AG09319 (cell line): ENCODE data around the gene RFNG.
"Not testable (repeated sequence)": the region's sequence is repeated elsewhere in the genome, so short reads cannot be mapped to it uniquely, and the experiment has no call there.

ENCODE experiments used
- DNase-seq: peaks from one replicate; pipeline ENCODE4 v3.0.0-alpha.2; 2010; ENCODE audit warnings: low read depth; ENCODE audit errors: extremely low read depth
- CTCF ChIP-seq: IDR thresholded peaks from 2 replicates; pipeline ENCODE4 v1.5.1; 2011; ENCODE audit warnings: low read depth, mild to moderate bottlenecking, inconsistent platforms, low read length, moderate library complexity

Gene RFNG

DNA sequence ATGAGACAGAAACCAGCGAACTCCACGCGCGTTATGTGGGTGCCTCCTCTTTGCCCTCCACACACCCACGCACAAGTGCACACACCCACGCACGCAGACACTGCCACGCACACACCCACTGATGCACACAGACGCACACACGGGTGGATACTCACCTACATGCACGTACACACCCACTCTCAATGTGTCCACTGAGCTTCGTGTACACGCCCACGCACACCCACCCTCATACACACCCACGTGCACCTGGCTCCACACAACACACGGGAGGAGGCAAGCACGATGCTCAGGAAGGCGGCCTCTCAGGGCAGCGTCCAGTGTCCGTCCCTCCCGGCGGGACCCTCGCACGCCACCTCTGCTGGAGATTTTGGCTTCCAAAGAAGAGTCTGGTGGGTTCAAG, 4.2 kb downstream of the RFNG start:
- DNase-seq = no peak
- TF ChIP-seq CTCF = no peak

GRCh38 chr17:82046903-82047302, 4.7 kb downstream of the RFNG start:
- TF ChIP-seq CTCF = no peak
- no peak for DNase-seq

DNA sequence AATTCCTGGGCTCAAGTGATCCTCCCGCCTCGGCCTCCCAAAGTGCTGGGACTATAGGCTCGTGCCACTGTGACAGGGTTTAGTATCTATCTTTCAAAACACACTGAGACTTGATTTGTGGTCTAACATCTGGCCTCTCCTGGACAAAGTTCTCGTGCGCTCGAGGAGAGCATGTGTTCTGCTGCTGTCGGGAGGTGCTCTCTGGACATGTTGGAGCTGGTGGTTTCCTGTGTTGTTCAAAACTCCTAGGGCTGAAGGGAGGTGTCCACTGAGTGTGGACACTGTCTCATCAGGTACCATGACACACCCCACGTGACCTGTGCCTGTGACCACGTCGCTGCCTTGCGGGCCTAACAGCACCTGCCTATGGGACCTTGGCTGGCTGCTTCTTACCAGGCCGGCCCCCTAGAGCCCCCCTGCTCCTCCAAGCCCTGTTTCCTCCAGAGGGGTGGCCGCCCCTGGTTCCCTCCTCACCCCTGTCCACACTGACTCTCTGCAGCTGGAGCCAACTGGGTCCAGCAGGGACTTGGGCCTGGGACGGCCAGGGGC, 5.6 kb downstream of the RFNG start:
- no peak for DNase-seq
- TF ChIP-seq CTCF = no peak

GRCh38 chr17:82043507-82043906, 8.1 kb downstream of the RFNG start:
- TF ChIP-seq CTCF = no peak
- DNase-seq = no peak

DNA sequence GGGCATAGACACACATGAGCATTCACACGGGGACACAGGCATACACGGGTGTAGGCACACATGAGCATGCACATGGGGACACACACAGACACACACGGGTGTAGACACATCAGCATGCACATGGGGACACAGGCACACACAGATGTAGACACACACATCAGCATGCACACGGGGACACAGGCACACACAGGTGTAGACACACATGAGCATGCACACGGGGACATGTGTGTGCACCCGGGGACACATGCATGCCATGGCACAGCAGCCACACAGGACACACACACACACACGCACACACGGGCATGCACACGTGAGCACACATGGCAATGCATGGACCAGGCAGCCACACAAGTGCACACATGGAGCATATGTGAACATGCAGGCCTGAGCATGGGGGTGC, 9.0 kb downstream of the RFNG start:
- no peak for TF ChIP-seq CTCF
- no peak for DNase-seq

GRCh38 chr17:82041144-82041814, 10.3 kb downstream of the RFNG start:
- TF ChIP-seq CTCF = no peak
- DNase-seq = no peak

DNA sequence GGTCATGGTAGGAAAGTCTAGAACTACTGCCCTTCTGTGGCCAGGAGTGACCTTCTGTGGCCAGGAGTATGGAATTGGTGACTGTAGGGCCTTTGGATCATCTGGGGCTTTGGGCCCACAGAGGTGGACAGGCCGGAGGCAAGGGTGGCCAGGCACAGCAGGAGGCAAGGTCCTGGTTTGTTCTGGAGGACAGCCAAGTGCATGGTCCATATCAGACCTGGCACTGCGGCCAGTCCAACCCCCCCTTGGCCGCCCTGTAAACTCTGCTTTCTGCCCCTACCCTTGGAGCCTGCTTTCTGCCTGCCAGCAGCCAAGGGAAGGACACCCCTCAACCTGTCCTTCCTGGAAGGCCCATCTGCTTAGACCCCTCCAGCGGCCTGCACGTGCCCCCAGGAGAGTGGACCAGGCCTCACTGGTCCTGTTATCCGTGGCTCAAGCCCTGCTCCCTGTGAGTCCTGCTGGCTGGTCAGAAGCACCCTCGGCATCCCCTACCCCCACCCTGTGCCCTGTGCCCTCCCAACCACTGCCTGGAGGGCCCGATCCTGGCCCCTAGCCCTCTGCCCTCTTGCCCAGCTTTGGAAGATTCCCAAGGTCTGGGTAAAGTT, 11.8 kb downstream of the RFNG start:
- no peak for TF ChIP-seq CTCF

DNA sequence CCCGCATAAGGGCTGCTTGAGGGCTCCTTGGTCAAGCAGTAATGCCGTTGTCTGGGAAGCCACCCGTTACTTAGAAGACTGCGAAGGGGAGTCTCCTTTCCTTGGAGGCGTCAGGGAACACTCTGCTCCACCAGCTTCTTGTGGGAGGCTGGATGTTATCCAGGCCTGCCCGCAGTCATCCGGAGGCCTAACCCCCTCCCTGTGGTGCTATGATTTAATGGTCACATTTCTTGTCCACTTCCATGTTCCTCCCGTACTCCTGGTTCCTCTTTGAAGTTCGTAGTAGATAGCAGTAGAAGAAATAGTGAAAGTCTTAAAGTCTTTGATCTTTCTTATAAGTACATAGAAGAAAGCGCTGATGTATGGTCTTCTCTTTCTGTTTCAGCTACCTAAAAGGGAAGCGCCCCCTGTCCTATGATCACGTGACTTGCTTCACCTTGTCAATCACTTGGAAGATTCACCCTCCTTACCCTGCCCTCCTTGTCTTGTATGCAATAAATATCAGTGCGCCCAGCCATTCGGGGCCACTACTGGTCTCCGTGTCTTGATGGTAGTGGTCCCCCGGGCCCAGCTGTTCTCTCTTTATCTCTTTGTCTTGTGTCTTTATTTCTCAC, 12.7 kb downstream of the RFNG start:
- not testable (repeated sequence) for DNase-seq

More for the DNA sequence above, 11.8 kb downstream of the RFNG start:
- no peak for DNase-seq
